Measurements from ENCODE around the gene HES5. TPM values are rescaled to one million over a fixed set of nuclear protein-coding genes. Genes with fewer than 3 reads are reported as not detected.

The HES5 gene
- total RNA-seq, 1 experiment from 2014 or later = not detected

DNA sequence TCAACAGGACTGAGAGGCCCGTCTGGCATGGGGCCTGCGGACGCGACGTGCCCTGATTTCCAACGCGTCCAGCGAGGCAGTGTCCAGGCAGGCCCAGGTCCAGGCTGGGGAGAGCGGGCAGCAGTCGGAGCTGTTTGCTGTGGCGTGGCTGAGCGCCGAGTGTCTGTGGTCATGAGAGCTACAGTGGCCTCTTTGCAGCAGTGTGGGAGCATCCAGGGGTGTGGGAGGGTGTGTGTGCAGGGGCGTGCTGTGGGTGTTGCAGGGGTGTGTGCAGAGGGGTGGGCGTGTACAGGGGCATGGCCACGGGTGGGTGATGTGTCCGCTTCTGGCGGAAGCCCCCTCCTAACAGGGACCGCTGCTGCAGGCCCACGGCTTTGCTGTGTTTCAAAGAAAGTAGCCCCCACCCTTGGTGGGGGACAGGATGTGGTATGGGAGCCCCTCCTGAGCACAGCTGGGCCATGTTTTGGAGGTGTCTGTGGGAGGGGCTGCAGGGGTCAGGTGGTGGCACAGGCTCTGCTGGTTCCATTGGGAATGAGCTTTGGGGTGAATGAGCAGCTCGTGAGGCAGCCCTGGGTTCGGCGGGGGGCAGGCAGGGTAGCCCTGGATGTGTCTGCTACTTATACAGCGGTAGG is 36.3 kb downstream of the HES5 start:
- H4K91ac ChIP-seq (ENCODE audit: insufficient read length, low read depth, low read length) = no peak overlapping the region
- H3K4me2 ChIP-seq (ENCODE audit: insufficient read depth, insufficient read length, low read length) = no peak overlapping the region
- H3T11ph ChIP-seq (ENCODE audit: low read length) = no peak overlapping the region
- no peak overlapping the region for H2BK120ac ChIP-seq (ENCODE audit: low read depth, low read length, poor library complexity, severe bottlenecking)
- Mint-ChIP-seq H3K36me3 (ENCODE audit: insufficient read depth in 1 of 3, low read depth in 3 of 3) (0 out of 7 replicates have a peak, but pooled peaks cover 0 to 3% (median 0%) of the 10 kb centered on the region in 3 experiments), H3K27ac (peak overlapping the region in 1 of 3 experiments; percentile 85; a peak in 2 of 7 replicates), H3K4me1 (0 out of 4 replicates have a peak, but pooled peaks cover 0 to 3% of the 10 kb centered on the region in 2 experiments), H3K27me3 (ENCODE audit: low read depth) (peaks cover 33% of the 10 kb centered on the region), H3K9me3 (peaks cover 4 to 7% of the 10 kb centered on the region in 2 experiments), H3K4me3 (no peak overlapping the region)
- no CpG with 5 or more reads among the region's 24 CpGs for WGBS (ENCODE audit: extremely low coverage, insufficient read length, low lambda C conversion rate)
- H4K8ac ChIP-seq (replicated peaks; ENCODE audit: insufficient read length, low read depth, low read length) = no peak overlapping the region
- no peak overlapping the region for H3K9ac ChIP-seq (ENCODE audit: extremely low read depth, insufficient read length, low read length)
- TF ChIP-seq, protein P1, sequence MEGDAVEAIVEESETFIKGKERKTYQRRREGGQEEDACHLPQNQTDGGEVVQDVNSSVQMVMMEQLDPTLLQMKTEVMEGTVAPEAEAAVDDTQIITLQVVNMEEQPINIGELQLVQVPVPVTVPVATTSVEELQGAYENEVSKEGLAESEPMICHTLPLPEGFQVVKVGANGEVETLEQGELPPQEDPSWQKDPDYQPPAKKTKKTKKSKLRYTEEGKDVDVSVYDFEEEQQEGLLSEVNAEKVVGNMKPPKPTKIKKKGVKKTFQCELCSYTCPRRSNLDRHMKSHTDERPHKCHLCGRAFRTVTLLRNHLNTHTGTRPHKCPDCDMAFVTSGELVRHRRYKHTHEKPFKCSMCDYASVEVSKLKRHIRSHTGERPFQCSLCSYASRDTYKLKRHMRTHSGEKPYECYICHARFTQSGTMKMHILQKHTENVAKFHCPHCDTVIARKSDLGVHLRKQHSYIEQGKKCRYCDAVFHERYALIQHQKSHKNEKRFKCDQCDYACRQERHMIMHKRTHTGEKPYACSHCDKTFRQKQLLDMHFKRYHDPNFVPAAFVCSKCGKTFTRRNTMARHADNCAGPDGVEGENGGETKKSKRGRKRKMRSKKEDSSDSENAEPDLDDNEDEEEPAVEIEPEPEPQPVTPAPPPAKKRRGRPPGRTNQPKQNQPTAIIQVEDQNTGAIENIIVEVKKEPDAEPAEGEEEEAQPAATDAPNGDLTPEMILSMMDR (conservative IDR thresholded peaks at IDR 0.05) = no peak
- H2BK20ac ChIP-seq (ENCODE audit: low read depth, low read length, poor library complexity, severe bottlenecking) = no peak overlapping the region
- H2AK5ac ChIP-seq (ENCODE audit: insufficient read length, low read length) = no peak overlapping the region
- H3K9me3 ChIP-seq (ENCODE audit: control insufficient read depth, low read depth, low read length) = no peaks in the 10 kb centered on the region
- no peaks in the 10 kb centered on the region for H3K79me2 ChIP-seq (ENCODE audit: insufficient read depth, low read length)
- no peak overlapping the region for H3K23ac ChIP-seq (ENCODE audit: insufficient read length, low read depth, low read length)
- H3K4me1 ChIP-seq (ENCODE audit: insufficient read depth, low read length) = no peaks in the 10 kb centered on the region
- H3K23me2 ChIP-seq (ENCODE audit: insufficient read length, low read depth, low read length, poor library complexity, severe bottlenecking) = no peaks in the 10 kb centered on the region
- H3K27ac ChIP-seq (ENCODE audit: insufficient read length, low read depth, low read length) = no peak overlapping the region
- H3K4ac ChIP-seq (ENCODE audit: low read depth, low read length) = no peak overlapping the region
- H2BK5ac ChIP-seq (ENCODE audit: insufficient read length, low read length) = no peak overlapping the region
- no peak overlapping the region for H3K18ac ChIP-seq (ENCODE audit: insufficient read length, low read depth, low read length)
- H3K79me1 ChIP-seq (ENCODE audit: insufficient read depth, low read depth, low read length, poor library complexity, severe bottlenecking) = no peaks in the 10 kb centered on the region
- DNase-seq = no peak
- H2BK12ac ChIP-seq (ENCODE audit: insufficient read length, low read depth, low read length) = no peak overlapping the region
- H4K5ac ChIP-seq (ENCODE audit: insufficient read length, low read depth, low read length) = no peak overlapping the region
- H3K14ac ChIP-seq (ENCODE audit: insufficient read depth, low read length) = no peak overlapping the region; the same call in 1 of the 2 replicates
- no peak overlapping the region for H3K56ac ChIP-seq (ENCODE audit: insufficient read length, low read depth, low read length)
- no peaks in the 10 kb centered on the region for H3K27me3 ChIP-seq (ENCODE audit: insufficient read depth, low read length)
- no peak overlapping the region for H2AFZ ChIP-seq (ENCODE audit: low read length)
- H4K20me1 ChIP-seq (ENCODE audit: control insufficient read depth, insufficient read depth, insufficient read length) = no peaks in the 10 kb centered on the region
- no peak overlapping the region for H2BK15ac ChIP-seq (ENCODE audit: low read depth, low read length)
